GM19438 (cell line): ENCODE measurements around the gene CEL.
A peak's percentile ranks its signal among the peaks of the same experiment; 100 is the strongest.
"Not testable (repeated sequence)": the region's sequence is repeated elsewhere in the genome, so short reads cannot be mapped to it uniquely, and the experiment has no call there.

ENCODE experiments used
- ATAC-seq: cut with Tn5 transposase; IDR thresholded peaks from one replicate; pipeline ENCODE4 v1.9.1; 2021; ENCODE audit warnings: low read depth; ENCODE audit not compliant: unreplicated experiment

The CEL gene

DNA sequence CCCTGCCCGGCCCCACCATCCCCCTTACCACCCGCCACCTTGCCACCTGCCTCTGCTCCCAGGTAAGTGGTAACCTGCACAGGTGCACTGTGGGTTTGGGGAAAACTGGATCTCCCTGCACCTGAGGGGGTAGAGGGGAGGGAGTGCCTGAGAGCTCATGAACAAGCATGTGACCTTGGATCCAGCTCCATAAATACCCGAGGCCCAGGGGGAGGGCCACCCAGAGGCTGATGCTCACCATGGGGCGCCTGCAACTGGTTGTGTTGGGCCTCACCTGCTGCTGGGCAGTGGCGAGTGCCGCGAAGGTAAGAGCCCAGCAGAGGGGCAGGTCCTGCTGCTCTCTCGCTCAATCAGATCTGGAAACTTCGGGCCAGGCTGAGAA is at the start of gene CEL:
CEL (plus strand) TSS at position 218 of the 382 bp plus-strand sequence; CDS start at position 240, 22 bp downstream.
- not testable (repeated sequence) for ATAC-seq

DNA sequence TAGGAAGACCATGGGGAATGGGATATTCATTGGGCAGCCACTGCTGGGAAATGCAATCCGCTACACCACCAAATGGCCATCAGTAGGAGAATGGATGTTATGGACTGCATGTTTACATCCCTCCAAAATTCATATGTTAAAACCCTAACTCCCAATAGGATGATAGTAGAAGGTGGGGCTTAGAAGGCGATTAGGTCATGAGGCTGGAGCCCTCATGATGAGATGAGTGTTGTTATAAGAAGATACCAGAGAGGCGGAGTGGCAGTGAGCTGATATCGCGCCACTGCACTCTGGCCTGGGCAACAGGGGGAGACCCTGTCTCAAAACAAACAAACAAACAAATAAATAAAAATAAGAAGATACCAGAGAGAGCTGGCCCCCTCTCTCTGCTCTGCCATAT is 47.1 kb upstream of the CEL start:
- no peak for ATAC-seq

DNA sequence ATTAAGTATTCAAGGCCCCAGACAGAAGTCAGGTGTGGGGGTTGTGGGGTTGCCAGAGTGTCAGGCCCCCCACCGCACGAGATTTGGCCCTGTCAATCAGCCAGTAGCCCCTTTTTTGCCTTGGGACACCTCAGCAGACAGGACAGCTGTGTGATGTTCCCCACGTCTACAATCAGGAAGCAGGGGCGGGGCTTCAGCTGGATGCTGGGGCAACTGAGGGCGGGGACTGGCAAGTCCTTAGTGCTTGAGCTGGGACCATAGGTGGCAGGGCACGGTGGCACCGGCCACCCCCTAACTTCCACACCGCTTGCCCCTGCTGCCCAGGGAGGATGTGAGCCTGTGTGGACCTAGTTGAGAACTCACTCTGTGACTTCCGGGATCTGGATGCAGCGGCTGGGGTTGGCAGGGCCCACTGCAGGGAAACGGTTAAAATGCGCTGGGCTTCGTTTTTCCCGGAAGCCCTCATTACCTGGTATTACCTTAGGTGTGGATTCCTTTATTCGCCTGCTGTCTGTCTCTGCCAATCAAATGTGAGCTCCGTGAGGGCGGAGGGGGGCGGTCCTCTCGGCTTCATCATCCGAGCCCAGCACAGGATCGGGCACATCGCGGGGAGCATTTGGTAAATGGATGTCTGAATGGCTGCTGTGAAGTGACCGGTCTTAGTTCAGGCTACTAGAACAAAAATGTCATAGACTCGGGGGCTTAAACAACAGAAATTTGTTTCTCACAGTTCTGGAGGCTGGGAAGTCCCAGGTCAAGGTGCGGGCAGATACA is 38.5 kb upstream of the CEL start:
- ATAC-seq, result no peak

- ATAC-seq, result no peak
Observed at GRCh38 chr9:133026426-133026825, 35.4 kb upstream of the CEL start.

GRCh38 chr9:133027134-133027533 is 34.6 kb upstream of the CEL start:
- no peak for ATAC-seq

DNA sequence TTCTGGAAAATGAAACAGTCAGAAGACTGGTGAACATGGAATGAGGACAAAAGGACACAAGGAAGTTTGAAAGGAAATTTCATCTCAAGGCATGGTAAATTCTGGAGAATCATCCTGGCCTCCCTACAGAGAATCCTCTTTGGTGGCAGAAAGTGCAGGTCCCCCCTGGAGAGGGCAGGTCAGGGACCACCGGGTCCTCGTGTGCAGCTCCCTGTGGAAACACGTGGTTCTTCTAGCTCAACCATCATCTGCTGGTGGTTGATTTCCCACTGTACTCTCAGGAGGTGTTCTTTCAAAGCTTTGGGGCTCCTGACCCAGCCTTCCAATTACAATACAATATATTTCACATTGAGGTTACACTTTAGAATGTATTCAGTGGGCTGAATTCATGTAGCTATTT is 33.6 kb upstream of the CEL start:
- no peak for ATAC-seq

GRCh38 chr9:133029994-133030316 is 31.8 kb upstream of the CEL start:
- peak; percentile 3 for ATAC-seq

DNA sequence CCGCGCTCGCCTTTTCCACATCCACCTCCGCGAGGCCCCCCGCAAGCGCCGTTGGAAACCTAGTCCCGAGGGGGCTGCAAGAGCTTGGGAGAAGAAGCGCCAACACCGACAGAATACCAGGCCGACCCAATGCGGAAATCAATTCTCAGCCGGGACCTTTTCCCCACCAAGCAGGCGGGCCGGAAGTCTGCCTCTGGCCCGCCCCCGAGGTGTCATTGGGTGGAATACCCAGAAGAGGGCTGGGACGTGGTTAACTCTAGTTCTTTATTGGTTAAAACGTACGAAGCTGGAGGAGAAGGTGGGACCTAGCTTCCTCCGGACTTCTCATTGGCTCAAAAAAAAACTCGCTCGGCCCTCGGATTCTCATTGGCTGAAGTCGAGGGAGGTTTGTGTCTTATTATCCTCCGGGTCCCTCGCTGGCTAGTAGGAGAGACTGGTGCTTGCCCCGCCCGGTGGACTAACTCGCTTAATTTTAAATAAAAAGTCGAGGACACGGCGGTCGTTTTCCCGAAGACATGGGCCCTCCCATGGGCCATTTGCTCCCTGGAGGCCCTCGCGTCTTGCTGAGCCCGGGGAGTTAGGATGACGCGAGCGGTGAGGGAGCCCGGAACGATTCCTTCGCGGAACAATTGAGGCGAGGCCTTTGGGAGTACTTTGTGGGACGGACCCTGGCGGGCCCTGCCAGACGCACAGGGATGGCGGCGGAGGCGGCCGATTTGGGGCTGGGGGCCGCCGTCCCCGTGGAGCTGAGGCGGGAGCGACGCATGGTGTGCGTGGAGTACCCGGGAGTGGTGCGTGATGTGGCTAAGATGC is 31.3 kb upstream of the CEL start, which contains the start of gene GTF3C5:
GTF3C5 (plus strand) TSS at position 681 of the 813 bp plus-strand sequence; CDS start at position 696, 15 bp downstream.
- ATAC-seq, result peak; percentile 92

DNA sequence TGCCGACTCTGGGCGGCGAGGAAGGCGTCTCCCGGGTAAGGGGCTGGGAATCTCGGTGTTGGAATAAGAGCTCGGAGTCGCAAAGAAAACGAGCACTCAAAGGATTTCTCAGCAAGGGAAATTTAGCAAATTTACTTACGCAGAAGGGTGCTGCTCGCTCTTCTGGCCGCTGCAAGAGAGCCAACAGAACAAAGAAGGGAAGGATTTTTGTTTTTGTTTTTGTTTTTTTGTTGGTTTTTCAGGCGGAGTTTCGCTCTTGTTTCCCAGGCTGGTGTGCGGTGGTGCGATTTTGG is 30.7 kb upstream of the CEL start:
- no peak for ATAC-seq

GRCh38 chr9:133031496-133031911 is 30.3 kb upstream of the CEL start:
- ATAC-seq, result no peak

DNA sequence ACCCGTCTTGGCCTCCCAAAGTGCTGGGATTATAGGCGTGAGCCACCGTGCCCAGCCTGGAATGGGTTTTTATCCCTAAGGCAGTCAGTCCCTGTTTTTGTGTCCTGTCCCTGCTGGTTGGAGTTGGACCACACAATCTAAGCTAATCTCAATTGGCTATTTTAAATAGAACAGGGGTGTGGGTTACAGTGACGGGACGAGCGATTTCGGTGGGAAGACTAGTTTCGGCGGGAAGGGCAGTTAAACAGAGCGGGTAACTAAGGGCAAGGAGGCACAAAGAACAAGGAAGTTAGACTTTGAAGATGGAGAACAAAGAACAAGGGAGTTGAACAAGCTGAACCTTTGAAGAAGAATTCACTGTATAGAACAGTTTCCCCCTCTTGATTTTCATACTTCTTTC is 29.6 kb upstream of the CEL start:
- no peak for ATAC-seq

- ATAC-seq, result no peak
Observed at GRCh38 chr9:133035669-133036068, 26.1 kb upstream of the CEL start.

DNA sequence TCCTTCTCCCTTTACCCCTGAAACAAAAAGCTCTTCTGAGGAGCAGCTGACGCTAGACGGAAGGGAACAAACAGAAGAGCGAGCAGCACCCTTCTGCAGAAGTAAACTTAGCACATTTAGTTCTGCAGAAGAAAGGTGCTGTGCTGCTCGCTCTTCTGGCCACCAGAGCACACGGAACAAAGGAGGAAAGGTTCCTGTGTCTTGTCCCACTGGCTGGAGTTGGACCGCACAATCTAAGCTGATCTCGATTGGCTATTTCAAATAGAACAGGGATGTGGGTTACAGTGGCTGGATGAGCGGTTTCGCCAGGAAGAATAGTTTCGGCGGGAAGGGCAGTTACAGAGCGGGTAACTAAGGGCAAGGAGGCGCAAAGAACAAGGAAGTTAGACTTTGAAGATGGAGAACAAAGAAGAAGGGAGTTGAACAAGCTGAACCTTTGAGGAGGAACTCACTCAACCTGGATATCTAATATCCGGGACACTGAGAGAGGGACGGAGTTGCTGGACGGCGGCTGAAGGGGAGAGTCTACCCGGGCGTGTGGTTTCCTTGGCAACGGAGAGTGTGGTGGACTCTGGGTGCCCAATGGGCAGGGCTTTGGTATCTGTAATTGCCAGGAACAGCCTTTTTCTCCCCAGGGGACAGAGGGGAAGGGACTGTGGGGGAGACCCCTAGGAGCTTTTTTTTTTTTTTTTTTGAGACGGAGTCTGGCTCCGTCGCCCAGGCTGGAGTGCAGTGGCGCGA is 23.8 kb upstream of the CEL start:
- ATAC-seq, result no peak

- ATAC-seq, result not testable (repeated sequence)
Observed at GRCh38 chr9:133040892-133041479, 20.8 kb upstream of the CEL start.

- no peak for ATAC-seq
Observed at GRCh38 chr9:133041958-133042357, 19.8 kb upstream of the CEL start.

DNA sequence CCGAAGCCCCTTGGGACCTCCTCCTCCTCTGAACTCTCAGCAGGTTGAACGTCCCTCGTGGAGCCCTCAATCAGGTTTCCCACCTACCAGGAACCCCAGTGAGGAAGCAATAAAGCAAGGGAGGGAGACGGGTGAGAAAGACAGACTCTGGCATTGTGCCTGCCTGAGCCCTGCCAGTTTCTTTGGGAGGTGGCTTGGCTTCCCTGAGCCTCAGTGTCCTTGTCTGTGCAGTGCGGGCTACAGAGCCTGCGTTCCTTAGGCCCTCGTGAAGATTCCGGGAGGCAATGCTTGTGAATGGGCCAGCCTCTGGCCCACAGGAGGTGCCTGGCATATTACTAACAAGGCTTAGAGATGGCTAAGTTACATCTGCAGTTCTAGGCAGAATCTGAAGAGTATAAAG is 19.1 kb upstream of the CEL start:
- no peak for ATAC-seq

DNA sequence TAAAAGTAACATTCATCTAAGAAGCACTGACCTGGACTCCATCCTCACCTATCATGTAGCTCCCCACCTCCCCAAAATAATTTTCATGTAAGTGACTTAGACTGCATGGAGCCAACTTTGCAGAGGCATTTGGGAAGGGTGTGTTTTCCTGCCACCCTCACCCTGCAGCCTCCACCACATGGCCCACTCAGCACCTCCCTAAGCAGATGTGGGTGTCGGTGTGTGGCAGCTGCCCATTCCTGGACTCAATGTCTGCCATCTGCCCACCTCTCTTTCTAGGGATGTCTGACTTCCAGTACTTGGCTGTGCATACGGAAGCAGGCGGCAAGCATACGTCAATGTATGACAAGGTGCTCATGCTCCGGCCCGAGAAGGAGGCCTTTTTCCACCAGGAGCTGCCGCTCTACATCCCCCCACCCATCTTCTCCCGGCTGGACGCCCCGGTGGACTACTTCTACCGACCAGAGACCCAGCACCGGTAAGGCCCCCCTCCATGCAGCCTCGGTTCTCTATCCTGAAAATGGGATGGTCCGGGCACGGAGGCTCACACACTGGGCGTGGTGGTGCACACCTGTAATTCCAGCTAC is 18.2 kb upstream of the CEL start:
- no peak for ATAC-seq

GRCh38 chr9:133044125-133044524 is 17.7 kb upstream of the CEL start:
- ATAC-seq, result no peak

DNA sequence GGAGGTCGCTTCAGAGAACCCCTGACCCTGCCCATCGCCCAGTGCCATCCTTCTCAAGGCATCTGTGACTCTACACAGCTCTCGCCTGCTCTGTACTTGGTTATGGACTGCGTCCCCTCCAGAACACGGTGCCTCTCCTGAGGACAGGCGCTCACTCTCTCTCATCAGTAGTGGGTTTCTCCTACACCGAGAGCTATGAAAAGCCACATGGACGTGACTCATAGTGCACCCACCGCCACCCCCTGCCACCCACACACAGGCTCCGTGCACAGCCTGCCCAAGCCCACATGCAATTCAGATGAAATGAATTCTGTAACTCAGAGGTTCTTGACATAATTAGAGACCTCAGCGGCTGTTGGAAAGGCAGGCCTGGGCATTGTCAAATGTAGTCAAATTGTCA is 17.1 kb upstream of the CEL start:
- ATAC-seq, result no peak

DNA sequence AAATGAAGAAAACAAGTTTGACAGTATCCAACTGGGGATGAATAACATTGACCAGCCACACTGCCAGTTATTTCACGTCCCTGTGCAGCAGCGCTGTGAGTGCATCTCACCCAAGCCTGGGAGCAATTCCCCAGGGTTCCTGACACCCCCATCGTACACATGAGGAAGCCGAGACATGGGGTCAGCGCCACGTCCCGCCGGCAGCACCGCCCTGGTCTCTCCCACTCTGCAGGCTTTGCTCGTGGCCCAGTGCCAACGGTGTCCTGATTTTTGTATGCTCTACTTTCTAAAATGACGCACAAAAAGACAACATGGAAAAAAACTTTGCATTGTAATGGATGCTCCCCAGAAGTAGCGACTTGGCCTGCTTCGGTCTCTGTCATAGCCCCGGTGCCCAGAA is 16.6 kb upstream of the CEL start:
- no peak for ATAC-seq
